Measurements from ENCODE around the gene MYCN.
"Not testable (repeated sequence)": the region's sequence is repeated elsewhere in the genome, so short reads cannot be mapped to it uniquely, and the experiment has no call there.

MYCN gene

GRCh38 chr2:15939854-15940660 lies at the start of gene MYCN:
Gene MYCN (plus strand): TSS chr2:15940550. CDS start chr2:15942065, 1,515 bp downstream.
- DNase-seq (ENCODE audit: low spot score) = peak; percentile 86

DNA sequence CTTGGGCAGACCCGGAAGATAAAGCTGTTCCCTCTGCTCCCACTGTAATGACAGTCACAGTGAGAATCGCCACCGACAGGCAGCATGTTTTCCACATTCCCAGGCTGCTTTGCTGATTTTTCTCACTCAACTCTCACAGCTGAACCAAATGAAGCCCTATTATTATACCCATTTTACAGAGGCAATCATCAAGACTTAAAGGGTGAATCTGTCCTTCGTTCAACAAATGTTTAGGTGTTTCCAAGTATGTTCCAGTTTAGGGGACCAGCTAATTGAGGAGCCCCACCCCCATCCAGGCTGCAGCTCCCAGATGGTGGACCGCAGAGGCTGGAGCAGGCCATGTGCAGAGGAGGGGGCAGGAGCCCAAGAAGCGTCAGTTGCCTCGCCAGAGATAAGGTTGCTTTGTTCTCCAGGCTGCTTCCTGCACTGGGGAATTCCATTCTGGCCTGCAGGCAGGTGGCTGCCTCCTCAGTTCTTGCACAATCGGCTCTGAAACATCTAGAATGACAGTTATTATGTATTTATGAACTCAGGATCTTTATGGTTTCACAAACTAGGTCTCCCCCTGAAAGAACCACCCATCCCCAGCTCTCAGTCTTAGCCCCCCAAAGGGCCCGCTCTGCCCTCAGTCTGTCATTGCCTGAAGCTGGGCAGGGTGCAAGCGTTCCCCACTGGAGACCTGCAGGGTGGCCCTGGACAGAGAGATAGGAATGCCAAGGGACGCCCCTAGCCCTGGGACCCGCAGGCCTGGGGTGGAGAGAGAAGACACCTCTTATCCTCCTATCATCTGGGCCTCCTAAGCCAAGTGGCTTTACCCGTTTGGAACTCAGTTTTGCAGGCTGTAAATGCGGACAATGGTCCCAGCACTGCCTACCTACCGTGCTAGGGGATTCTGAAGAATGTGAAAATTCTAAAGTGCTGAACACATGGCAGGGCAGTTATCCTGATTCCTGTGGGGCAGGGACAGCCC lies 49.1 kb upstream of the MYCN start:
- DNase-seq (ENCODE audit: low spot score) = no peak

DNA sequence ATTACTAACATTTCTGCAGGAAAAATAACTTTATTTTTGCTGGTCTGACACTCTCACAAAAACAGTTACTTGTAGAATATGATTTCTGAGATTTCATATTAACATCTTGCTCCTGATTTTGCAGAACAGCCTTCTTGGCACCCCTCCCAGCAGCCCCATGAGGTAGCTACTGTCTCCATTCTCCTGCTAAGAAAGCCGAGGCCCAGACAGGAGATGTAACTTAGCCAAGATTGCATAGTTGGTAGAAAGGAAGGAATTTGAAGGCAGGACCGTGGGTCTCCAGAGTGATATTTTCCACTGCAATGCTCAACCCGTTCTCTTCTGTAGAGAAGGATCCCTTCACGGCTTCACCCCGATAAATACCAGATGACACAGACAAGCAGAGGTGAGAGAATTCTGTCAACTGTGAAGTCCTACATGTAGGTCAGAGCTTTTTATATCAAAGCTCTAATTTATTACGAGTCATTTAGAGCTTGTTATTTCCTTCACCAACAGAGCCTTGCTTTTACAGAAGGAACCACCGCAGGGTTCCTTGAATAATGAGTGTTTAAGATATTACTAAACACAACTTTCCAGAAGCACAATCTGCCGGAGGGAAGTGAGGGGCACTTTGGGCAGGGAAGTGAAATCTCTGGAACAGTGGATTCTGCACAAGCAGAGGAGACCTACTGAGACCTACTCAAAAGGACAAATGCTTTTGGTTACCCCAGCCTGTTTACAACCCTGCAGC lies 48.0 kb upstream of the MYCN start:
- DNase-seq (ENCODE audit: low spot score) = peak; percentile 5

DNA sequence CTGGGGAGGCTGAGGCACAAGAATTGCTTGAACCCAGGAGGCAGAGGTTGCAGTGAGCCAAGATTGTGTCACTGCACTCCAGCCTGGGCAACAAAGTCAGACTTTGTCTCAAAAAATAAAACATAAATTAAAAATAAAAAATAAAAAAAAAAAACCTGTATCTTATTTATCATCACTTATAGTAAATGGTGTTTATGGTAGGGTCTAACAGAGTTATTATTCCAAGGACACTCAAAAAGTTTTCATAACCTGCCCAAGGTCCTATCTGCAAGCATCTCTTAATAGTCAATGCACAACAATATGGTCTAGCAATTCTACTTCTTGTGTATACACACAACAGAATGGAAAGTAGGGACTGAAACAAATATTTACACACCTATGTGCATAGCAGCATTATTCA lies 47.3 kb upstream of the MYCN start:
- no peak for DNase-seq (ENCODE audit: low spot score)

DNA sequence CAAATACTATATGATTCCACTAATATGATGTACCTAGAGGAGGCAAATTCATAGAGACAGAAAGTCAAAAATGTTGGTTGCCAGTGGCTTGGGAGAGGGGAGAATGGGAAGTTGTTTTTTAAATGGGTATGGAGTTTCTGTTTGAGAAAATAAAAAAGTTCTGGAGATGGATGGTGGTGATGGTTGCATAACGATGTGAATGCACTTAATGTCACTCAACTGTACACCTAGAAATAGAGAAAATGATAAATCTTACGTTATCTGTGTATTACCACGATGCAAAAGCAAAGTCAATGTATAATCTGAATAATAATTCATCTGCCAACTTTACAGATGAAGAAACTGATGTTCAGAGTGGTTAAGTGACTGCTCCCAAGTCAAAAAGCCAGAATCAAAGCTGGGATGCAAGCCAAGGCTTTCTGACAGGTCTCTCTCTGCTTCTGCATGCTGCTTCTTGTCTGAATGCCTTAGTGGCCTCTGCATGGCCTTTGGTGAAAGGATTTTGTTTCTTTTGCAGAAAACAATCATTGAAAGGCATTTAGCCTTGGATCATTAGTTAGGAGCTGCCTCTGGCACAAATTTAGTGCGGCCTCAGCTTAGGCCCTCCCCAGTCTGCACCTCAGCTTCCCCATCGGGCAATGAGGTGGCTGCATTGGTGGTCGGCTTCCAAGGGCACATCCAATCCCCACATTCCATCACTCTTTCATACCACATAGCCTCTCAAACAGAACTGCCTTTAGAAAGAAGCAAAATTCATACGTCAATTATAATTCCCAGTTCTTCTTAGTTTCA lies 46.5 kb upstream of the MYCN start:
- DNase-seq (ENCODE audit: low spot score) = no peak

DNA sequence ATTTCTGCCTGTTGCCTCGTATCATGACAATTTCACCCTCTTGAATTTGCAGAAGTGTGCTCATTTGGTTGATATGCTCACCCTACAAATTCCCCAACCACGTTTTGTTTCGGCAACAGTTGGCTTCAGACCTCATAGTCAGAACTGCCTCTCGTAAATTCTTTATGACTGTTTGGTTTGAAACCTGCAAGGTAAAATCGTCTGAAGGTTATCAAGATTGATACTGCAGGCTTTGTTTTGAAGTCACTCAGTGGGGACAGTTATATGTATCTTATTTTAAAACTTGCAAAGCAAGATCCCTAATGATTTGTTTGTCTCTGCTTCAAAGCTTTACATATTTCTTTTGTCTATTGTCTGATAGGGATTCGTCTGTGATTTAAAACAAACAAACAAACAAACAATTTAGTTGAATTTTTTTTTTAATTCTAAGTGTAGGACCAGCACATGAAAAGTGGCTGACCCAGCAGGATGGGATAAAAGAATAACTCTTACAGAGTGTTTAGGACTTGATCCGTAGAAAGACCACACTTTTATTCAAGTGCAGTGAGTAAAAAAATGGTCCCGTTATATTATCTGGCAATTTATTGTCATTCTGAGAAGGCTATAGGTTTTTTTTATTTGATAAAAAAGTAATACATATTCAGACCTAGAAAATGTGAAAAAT lies 45.7 kb upstream of the MYCN start:
- no peak for DNase-seq (ENCODE audit: low spot score)

DNA sequence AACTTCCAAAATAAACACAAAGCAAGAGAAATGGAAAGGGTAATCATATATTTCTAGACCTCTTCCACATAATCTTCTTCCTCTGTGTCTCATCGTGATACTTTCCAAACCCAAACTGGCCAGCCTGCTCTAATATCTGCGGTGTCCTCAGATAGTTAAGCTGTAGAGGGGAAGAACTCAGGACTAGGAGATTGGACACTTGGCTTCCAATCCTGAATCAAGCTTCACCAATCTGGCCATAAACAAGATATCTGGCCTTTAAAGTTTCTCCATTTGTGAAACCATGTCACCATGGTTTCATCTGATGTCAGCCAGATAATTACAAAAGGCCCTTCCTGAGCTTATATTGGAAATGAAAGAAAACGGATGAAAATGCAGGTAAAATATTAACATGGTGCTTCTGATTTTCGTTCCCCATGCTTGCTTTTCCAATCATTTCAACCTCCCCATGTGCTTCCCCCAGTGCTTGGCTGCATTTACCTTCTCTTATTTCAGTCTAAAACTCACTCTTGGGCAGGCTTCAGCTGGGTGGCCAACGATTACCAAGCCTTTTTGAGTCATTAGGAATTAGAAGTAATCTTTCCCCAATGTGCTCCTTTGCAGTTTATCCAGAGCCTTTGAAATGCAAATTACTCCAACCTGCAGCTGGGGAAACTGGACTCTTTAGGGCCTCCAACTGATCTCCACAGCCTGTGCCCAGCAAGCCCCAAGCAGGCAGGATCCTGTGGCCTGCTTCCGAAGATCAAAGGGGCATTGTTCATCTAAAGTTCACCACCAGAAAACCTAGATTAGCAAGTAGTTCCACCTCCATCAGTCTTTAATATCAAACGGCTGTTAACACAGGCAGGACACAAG lies 44.5 kb upstream of the MYCN start:
- no peak for DNase-seq (ENCODE audit: low spot score)

DNA sequence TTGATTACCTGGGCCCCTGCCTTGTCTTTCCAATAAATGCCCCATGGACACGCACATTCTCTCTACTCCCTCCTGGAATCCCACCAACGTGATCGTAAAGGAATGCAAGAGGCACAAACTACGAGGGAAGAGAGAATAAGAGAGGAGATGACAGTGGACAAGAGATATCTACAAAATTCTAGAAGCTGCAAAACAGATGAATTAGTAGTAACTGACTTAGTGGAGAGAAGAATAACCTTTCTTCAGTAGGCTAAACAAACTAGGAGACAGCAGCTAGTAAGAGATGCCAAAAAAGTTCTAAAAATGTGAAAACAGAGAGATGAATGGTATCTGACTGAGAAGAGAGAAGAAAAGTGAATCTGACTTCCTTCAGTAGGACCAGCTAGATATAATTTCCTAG lies 43.5 kb upstream of the MYCN start:
- DNase-seq (ENCODE audit: low spot score) = no peak

- no peak for DNase-seq (ENCODE audit: low spot score)
These were observed 42.8 kb upstream of the MYCN start for GRCh38 chr2:15897431-15898098.

DNA sequence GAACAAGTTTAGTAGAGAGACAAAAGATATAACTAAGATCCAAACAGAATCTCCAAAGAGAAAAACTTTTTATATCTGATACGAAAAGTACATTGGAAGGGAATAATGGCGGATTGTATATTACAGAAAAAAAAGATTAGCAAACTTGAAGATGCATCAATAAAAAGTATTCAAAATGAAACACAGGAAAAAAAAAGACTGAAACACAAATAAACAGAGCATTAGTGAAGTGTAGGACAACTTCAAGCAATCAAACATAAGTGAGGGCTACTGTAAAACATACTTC lies 41.1 kb upstream of the MYCN start:
- DNase-seq (ENCODE audit: low spot score) = no peak

GRCh38 chr2:15899751-15900493 lies 40.4 kb upstream of the MYCN start:
- DNase-seq (ENCODE audit: low spot score) = no peak

- DNase-seq (ENCODE audit: low spot score) = no peak
These were observed 39.1 kb upstream of the MYCN start for GRCh38 chr2:15901095-15901807.

DNA sequence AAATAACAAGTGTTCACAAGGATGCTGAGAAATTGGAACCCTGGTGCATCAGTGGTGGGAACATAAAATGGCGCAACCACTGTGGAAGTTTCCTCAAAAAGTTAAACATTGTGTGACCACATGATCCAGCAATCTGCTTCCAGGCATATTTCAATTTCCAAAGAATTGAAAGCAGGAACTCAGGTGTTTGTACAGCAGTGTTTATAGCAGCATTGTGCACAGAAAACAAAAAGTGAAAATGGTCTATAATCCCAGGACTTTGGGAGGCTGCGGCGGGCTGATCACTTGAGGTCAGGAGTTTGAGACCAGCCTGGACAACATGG lies 38.6 kb upstream of the MYCN start:
- no peak for DNase-seq (ENCODE audit: low spot score)

DNA sequence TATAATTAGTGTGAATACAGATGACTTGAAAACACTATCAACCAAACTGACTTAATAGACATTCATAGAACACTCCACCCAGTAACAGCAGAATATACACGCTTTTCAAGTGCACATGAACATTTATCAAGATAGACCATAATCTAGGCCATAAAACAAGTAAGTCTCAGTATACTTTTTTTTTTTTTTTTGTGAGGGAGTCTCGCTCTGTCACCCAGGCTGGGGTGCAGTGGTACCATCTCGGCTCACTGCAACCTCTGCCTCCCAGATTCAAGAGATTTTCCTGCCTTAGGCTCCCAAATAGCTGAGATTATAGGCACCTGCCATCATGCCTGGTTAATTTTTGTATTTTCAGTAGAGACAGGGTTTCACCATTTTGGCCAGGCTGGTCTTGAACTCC lies 36.4 kb upstream of the MYCN start:
- not testable (repeated sequence) for DNase-seq (ENCODE audit: low spot score)

GRCh38 chr2:15905267-15905645 lies 35.1 kb upstream of the MYCN start:
- no peak for DNase-seq (ENCODE audit: low spot score)

DNA sequence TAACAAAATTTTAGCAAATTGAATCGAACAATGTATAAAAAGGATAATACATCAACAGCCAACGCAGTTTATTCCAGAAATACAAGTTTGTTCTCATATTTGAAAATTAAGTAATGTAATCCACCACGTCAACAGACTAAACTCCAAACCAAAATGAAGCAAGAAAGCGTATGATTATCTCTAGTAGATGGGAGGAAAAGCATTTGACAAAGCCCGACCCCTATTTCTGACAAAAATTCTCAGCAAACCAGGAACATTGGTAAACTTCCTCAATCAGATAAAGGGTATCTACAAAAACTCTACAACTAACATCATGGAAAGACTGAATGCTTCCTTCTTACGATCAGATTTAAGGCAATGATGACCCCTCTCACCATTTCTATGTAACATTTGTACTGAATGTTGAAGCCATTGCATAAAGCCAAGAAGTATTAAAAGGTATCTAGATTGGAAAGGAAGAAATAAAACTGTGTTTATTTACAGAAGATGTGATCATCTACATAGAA lies 34.3 kb upstream of the MYCN start:
- no peak for DNase-seq (ENCODE audit: low spot score)

- no peak for DNase-seq (ENCODE audit: low spot score)
These were observed 33.6 kb upstream of the MYCN start for GRCh38 chr2:15906778-15907177.

Data from pons (tissue), 1 donor.